Mucosa of descending colon (tissue), 3 donors: ENCODE results near the gene LEFTY2. TPM values are rescaled to one million over a fixed set of nuclear protein-coding genes. Genes with fewer than 3 reads are reported as not detected.
"Not testable (repeated sequence)": the region's sequence is repeated elsewhere in the genome, so short reads cannot be mapped to it uniquely, and the experiment has no call there.

ENCODE experiments used
- ATAC-seq: fragments of 200-7000 bp; cut with Tn5 transposase; one replicate; pipeline ENCODE4 v1.9.1; 2020; ENCODE audit warnings: mild to moderate bottlenecking, moderate library complexity
- DNase-seq, 3 donors: peaks; one replicate each; pipeline ENCODE4 v3.0.0-alpha.2; 2020
- H3K36me3 ChIP-seq: fragments of 200-600 bp; one replicate; pipeline ENCODE4 v1.8.0; 2021; ENCODE audit warnings: low read depth, mild to moderate bottlenecking
- H3K4me1 ChIP-seq: fragments of 200-600 bp; one replicate; pipeline ENCODE4 v1.8.0; 2021; ENCODE audit warnings: low read depth, mild to moderate bottlenecking
- H3K4me3 ChIP-seq: fragments of 200-600 bp; one replicate; pipeline ENCODE4 v1.8.0; 2021; ENCODE audit warnings: mild to moderate bottlenecking
- H3K9me3 ChIP-seq: fragments of 200-600 bp; one replicate; pipeline ENCODE4 v1.8.0; 2021; ENCODE audit warnings: mild to moderate bottlenecking
- intact Hi-C, 2 donors: fragments of 100-400 bp; cut with DNase I in 1 of 2; cut with micrococcal nuclease in 1 of 2; formaldehyde crosslinking; loops; one replicate each; pipeline versions ENCODE4 v1.11.0 to v1.11.1; 2022; cut with DNase I, micrococcal nuclease
- total RNA-seq, 3 donors: library from RNA; stranded (reverse); fragmentation: NEBNext Ultra II Directional in 2 of 3; extraction: Animal tissue kit (Norgen Biotek cat#: 25700) in 2 of 3; gene quantifications; one replicate each; pipeline versions ENCODE4 v1.2.1 to v1.2.4, GENCODE V29; 2021 to 2023
- TF ChIP-seq, protein P1 (sequence below): fragments of 200-600 bp; IDR thresholded peaks from one replicate; pipeline ENCODE4 v1.8.0; 2022; ENCODE audit warnings: antibody characterized with exemption, mild to moderate bottlenecking
- donor health status: DM: no; HTN: no; CAD: no; lungs with moderate emphysema.
- donor health status: DM: no; HTN: no; CAD: no.
- donor health status: DM: no; HTN: yes; CAD: no.

LEFTY2 gene
- total RNA-seq, 3 donors from 2014 or later: 0.32 to 0.77 (median 0.35) TPM

DNA sequence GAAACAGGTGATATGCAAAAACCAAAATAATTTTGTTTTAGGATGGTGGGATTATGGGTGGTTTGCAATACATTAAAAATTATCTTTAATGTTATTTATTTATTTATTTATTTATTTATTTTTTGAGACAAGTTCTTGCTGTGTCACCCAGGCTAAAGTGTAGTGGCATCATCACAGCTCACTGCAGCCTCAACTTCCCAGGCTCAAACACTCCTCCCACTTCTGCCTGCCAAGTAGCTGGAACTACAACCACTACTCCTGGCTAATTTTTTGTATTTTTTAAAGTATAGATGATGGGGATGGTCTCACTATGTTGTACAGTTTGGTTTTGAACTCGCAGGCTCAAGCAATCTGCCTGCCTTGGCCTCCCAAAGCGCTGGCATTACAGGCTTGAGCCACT lies 10.5 kb downstream of the LEFTY2 start:
- no peak for ATAC-seq
- no peak for DNase-seq
- intact Hi-C loops: no loop called here
- H3K4me1 ChIP-seq: no peaks in the 10 kb centered on the region
- no peak overlapping the region for H3K4me3 ChIP-seq
- no peaks in the 10 kb centered on the region for H3K36me3 ChIP-seq
- TF ChIP-seq, protein P1, sequence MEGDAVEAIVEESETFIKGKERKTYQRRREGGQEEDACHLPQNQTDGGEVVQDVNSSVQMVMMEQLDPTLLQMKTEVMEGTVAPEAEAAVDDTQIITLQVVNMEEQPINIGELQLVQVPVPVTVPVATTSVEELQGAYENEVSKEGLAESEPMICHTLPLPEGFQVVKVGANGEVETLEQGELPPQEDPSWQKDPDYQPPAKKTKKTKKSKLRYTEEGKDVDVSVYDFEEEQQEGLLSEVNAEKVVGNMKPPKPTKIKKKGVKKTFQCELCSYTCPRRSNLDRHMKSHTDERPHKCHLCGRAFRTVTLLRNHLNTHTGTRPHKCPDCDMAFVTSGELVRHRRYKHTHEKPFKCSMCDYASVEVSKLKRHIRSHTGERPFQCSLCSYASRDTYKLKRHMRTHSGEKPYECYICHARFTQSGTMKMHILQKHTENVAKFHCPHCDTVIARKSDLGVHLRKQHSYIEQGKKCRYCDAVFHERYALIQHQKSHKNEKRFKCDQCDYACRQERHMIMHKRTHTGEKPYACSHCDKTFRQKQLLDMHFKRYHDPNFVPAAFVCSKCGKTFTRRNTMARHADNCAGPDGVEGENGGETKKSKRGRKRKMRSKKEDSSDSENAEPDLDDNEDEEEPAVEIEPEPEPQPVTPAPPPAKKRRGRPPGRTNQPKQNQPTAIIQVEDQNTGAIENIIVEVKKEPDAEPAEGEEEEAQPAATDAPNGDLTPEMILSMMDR: no peak
- H3K9me3 ChIP-seq: no peaks in the 10 kb centered on the region

DNA sequence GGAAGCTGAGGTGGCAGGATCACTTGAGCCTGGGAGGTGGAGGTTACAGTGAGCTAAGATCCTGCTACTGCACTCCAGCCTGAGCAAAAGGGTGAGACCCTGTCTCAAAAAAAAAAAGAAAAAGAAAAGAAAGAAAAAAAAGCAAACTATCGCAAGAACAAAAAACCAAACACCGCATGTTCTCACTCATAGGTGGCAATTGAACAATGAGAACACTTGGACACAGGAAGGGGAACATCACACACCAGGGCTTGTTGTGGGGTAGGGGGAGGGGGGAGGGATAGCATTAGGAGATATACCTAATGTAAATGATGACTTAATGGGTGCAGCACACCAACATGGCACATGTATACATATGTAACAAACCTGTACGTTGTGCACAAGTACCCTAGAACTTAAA lies 11.6 kb downstream of the LEFTY2 start:
- intact Hi-C loops, H3K36me3 ChIP-seq, ATAC-seq, DNase-seq, H3K4me1 ChIP-seq, H3K9me3 ChIP-seq, H3K4me3 ChIP-seq: not testable (repeated sequence)

DNA sequence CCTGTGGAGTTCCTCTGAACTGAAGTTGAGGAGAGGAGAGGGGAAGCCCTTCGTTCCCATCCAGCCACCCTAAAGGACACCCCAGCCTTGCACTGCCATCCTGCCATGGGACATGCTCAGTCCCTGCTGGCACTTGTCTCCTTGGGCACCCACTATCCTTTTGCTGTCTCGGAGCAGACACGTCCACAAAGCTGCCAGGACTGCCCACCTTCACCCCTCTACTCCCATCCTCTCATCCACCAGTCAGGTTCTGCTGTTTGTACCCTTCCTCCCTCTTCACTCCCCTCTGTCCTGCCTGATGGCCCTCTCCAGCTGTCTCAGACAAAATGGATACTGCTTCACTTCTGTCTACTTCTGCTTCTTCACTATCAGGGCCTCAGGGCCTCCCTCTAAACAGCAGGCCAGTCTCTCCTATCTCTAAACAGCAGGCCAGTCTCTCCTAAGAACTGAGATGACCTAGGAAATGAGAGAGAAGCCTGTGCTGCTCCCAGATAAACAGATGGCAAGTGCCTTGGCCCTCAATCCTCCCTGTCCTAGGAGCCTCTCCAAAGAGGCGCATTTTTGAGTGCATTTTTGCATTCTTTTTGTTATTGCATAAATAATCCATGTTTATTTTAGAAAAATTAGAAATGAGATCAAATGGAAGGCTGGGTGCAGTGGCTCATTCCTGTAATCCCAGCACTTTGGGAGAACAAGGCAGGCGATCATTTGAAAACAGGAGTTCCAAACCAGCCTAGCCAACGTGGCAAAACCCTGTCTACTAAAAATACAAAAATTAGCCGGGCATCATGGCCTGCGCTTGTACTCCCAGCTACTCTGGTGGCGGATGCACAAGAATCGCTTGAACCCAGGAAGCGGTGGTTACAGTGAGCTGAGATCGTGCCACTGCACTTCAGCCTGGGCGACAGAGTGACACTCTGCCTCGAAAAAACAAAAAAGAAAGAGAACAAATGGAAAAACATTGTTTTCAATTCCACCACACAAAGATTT lies 12.5 kb downstream of the LEFTY2 start:
- peaks cover 6% of the 10 kb centered on the region for H3K4me1 ChIP-seq
- intact Hi-C loops: no loop called here
- no peaks in the 10 kb centered on the region for H3K9me3 ChIP-seq
- TF ChIP-seq, protein P1: no peak
- no peaks in the 10 kb centered on the region for H3K36me3 ChIP-seq
- no peak overlapping the region for H3K4me3 ChIP-seq
- no peak for ATAC-seq
- DNase-seq: no peak

DNA sequence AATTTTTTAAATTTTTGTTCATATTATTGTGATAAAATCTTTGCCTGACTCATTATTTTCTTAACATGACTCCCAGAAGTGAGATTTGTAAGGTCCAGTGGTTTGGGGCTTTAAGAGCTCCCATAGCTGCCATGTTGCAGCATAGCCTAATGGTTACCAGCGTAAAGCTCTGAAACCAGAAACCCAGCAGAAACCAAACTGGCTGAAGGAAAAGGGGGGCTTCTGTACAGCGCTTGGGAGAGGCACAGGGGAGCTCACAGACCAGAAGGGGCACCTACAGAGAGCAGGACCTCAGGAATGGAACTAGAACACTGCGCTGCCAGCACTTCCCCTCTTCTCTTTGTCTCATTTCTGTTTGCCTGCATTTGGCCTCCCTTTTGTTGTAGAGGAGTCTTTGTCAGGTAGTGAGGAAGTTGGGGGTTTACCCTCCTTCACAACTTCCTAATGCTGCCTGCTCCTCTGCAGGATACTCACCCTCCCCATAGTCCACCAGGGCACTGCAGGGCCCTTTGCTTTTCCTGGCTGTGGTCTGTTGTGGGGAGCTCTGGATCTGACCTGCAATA lies 14.4 kb downstream of the LEFTY2 start:
- H3K36me3 ChIP-seq: no peaks in the 10 kb centered on the region
- no peak for DNase-seq
- TF ChIP-seq, protein P1: no peak
- no peaks in the 10 kb centered on the region for H3K9me3 ChIP-seq
- H3K4me1 ChIP-seq: peaks cover 16% of the 10 kb centered on the region
- H3K4me3 ChIP-seq: no peak overlapping the region
- intact Hi-C loops: no loop called here
- no peak for ATAC-seq

DNA sequence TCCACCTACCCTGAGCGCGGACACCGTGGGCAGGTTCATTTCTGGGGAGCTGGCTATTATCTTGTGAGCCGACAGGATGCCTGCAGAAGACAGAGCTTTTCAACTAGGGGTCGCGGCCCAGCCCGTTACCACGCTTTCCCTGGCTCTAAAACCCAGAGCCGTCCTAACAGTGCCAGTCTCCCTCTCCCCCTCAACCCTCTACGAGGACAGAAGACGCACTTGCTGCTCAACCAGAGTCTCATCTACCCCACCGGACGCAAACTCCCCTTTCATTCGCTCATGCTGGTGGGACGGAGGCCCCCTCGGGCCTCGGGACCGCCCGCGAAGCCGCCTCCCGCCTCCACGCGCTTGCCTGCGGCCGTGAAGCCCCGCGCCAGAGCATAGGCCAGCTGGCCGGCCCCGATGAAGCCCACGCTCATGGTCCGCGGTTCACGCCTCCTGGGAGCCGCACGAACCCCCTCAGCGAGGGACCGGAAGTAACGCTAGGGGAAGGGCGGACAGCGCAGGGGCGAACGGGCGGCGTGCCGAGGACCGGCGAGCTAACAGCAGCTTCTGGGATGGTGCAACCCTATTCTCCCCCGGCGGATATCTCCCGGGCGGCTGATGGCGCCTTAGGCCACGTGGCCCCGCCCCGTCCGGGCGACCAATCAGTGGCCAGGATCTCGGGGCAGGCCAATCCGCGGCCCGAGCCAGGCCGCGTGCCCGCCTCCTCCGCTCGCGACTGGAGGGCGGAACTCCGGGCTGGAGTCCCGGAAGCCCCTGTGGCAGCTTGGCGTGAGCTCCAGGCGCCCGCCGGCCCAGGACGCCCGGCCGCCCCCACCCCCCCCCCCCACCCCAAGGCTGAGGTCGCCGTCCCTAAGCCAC lies 17.1 kb downstream of the LEFTY2 start, which contains the start of gene PYCR2:
TSS of gene PYCR2 (minus strand) at position 559 of the 864 bp plus-strand sequence. CDS start at position 419, 140 bp downstream.
- Histone ChIP-seq H3K4me3 (peak within 1 kb of the TSS; percentile 58), H3K4me1 (peaks cover 16% of the 10 kb centered on the region), H3K9me3 (no peaks in the 10 kb centered on the region), H3K36me3 (no peaks in the 10 kb centered on the region)
- intact Hi-C loops: no loop called here
- DNase-seq (peak; percentile 96 to 98 (median 96)), ATAC-seq (peak; percentile 98)
- TF ChIP-seq, protein P1: no peak
